HCT116 (cell line): ENCODE data around the gene NXPH1.

Source experiments
- CBX3 ChIP-seq: IDR thresholded peaks from 2 replicates; pipeline ENCODE4 v1.6.1; 2012; ENCODE audit warnings: low read depth
- EZH2 ChIP-seq: fragments of 200-600 bp; sonication (generic); IDR thresholded peaks from 2 replicates; pipeline ENCODE4 v1.6.1; 2017; ENCODE audit warnings: antibody characterized with exemption, mixed run types
- JUND ChIP-seq: IDR thresholded peaks from 2 replicates; pipeline ENCODE4 v1.6.1; 2012
- TCF7L2 ChIP-seq: IDR thresholded peaks from 2 replicates; pipeline ENCODE4 v1.7.0; 2011; ENCODE audit warnings: borderline replicate concordance, inconsistent platforms; ENCODE audit not compliant: insufficient read depth, insufficient read length; ENCODE audit errors: extremely low read depth
- YY1 ChIP-seq: IDR thresholded peaks from 2 replicates; pipeline ENCODE4 v1.6.1; 2011; ENCODE audit warnings: low read length, low read depth, moderate library complexity, mild to moderate bottlenecking; ENCODE audit not compliant: insufficient replicate concordance; ENCODE audit errors: extremely low read depth
- TF ChIP-seq, protein P1 (sequence below), 3 experiments: fragments of 200-600 bp in 1 of 3; sonication (generic) in 1 of 3; IDR thresholded peaks in 2 of 3; conservative IDR thresholded peaks in 1 of 3; 2 replicates each; pipeline ENCODE4 v1.5.1; 2012 to 2017; ENCODE audit warnings: low read depth in 2 of 3, low read length in 2 of 3, antibody characterized with exemption in 1 of 3, borderline replicate concordance in 1 of 3, control low read depth in 1 of 3, mild to moderate bottlenecking in 1 of 3, mixed read lengths in 1 of 3, mixed run types in 1 of 3, moderate library complexity in 1 of 3; ENCODE audit not compliant: insufficient read depth in 1 of 3
- TF ChIP-seq, protein P2 (sequence below): IDR thresholded peaks from 2 replicates; pipeline ENCODE4 v1.6.1; 2012; ENCODE audit warnings: low read depth

DNA sequence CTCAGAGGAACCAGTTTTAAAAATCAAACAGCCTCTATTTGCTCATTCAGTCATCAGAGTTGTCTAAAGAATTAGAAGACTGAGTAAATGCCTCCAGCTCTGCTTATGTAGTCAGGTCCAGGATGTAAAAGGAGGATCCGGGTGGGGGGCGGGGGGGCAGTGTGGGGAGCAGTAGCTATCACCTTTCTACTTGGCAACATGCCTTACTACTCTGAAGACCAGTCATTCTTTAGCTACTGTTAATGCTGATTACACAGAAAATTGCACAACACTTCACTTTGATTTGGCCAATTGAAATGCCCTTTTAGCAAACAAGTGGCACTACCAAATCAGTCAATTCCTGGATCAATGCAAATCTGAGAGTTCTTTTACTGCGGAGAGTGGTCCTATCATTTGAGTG, 164.2 kb downstream of the NXPH1 start:
- no peak for TF ChIP-seq TCF7L2
- TF ChIP-seq, protein P1, sequence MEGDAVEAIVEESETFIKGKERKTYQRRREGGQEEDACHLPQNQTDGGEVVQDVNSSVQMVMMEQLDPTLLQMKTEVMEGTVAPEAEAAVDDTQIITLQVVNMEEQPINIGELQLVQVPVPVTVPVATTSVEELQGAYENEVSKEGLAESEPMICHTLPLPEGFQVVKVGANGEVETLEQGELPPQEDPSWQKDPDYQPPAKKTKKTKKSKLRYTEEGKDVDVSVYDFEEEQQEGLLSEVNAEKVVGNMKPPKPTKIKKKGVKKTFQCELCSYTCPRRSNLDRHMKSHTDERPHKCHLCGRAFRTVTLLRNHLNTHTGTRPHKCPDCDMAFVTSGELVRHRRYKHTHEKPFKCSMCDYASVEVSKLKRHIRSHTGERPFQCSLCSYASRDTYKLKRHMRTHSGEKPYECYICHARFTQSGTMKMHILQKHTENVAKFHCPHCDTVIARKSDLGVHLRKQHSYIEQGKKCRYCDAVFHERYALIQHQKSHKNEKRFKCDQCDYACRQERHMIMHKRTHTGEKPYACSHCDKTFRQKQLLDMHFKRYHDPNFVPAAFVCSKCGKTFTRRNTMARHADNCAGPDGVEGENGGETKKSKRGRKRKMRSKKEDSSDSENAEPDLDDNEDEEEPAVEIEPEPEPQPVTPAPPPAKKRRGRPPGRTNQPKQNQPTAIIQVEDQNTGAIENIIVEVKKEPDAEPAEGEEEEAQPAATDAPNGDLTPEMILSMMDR (IDR thresholded peaks at IDR 0.05 in 2 of 3, conservative IDR thresholded peaks at IDR 0.05 in 1 of 3; ENCODE audit: borderline replicate concordance in 1 of 3, insufficient read depth in 1 of 3, low read depth in 2 of 3, low read length in 2 of 3) = no peak
- TF ChIP-seq YY1 = no peak
- no peak for TF ChIP-seq EZH2
- TF ChIP-seq, protein P2, sequence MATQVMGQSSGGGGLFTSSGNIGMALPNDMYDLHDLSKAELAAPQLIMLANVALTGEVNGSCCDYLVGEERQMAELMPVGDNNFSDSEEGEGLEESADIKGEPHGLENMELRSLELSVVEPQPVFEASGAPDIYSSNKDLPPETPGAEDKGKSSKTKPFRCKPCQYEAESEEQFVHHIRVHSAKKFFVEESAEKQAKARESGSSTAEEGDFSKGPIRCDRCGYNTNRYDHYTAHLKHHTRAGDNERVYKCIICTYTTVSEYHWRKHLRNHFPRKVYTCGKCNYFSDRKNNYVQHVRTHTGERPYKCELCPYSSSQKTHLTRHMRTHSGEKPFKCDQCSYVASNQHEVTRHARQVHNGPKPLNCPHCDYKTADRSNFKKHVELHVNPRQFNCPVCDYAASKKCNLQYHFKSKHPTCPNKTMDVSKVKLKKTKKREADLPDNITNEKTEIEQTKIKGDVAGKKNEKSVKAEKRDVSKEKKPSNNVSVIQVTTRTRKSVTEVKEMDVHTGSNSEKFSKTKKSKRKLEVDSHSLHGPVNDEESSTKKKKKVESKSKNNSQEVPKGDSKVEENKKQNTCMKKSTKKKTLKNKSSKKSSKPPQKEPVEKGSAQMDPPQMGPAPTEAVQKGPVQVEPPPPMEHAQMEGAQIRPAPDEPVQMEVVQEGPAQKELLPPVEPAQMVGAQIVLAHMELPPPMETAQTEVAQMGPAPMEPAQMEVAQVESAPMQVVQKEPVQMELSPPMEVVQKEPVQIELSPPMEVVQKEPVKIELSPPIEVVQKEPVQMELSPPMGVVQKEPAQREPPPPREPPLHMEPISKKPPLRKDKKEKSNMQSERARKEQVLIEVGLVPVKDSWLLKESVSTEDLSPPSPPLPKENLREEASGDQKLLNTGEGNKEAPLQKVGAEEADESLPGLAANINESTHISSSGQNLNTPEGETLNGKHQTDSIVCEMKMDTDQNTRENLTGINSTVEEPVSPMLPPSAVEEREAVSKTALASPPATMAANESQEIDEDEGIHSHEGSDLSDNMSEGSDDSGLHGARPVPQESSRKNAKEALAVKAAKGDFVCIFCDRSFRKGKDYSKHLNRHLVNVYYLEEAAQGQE = no peak
- no peak for TF ChIP-seq JUND
- no peak for TF ChIP-seq CBX3
